ENCODE measurements around the gene VKORC1L1. TPM values are rescaled to one million over a fixed set of nuclear protein-coding genes. Genes with fewer than 3 reads are reported as not detected.

Gene VKORC1L1
- total and polyA plus RNA-seq, 2 of the 8 experiments (the other 6 are each of a cell fraction or from before 2014, with no cell fraction given) = 12.7 to 45.3 TPM

- TF ChIP-seq ATF2 (IDR thresholded peaks at IDR 0.05; ENCODE audit: low read length) (no peak), YY1 (IDR thresholded peaks at IDR 0.05; ENCODE audit: low read depth, low read length) (no peak), CTBP2 (IDR thresholded peaks at IDR 0.05; ENCODE audit: borderline replicate concordance, insufficient read depth, insufficient read length, low read length) (no peak), POLR2A (IDR thresholded peaks at IDR 0.05; ENCODE audit: control extremely low read depth in 1 of 2, low read depth in 2 of 2, low read length in 2 of 2) (no peak), POU5F1 (IDR thresholded peaks at IDR 0.05; ENCODE audit: low read depth, low read length) (no peak), NRF1 (IDR thresholded peaks at IDR 0.05; ENCODE audit: low read depth, low read length) (no peak)
These were observed 53.7 kb downstream of the VKORC1L1 start (continued) for GRCh38 chr7:65926588-65926987.
